IgD-negative memory B cell (primary cell): ENCODE data around the gene TAF11L11. TPM values are rescaled to one million over a fixed set of nuclear protein-coding genes. Genes with fewer than 3 reads are reported as not detected.

ENCODE experiments used
- polyA plus RNA-seq: library from polyadenylated mRNA; unstranded; fragments of 300-500 nt; fragmentation: Illumina TruSeq; gene quantifications from one replicate; pipeline ENCODE4 v1.2.3, GENCODE V29; 2021

TAF11L11 gene
- polyA plus RNA-seq, 1 donor from 2014 or later = not detected

Other genes with a start within 250 kb of the TAF11L11 start
- gene TAF11L2, start 106.0 kb upstream of the TAF11L11 start, polyA plus RNA-seq = not detected
- gene TAF11L3, start 85.8 kb upstream of the TAF11L11 start, polyA plus RNA-seq = not detected
- gene TAF11L4, start 82.4 kb upstream of the TAF11L11 start, polyA plus RNA-seq = not detected
- not detected for gene TAF11L5, start 78.9 kb upstream of the TAF11L11 start, polyA plus RNA-seq
- not detected for gene TAF11L6, start 75.5 kb upstream of the TAF11L11 start, polyA plus RNA-seq
- gene TAF11L7, start 18.4 kb upstream of the TAF11L11 start, polyA plus RNA-seq = not detected
- gene TAF11L8, start 13.2 kb upstream of the TAF11L11 start, polyA plus RNA-seq = not detected
- gene TAF11L9, start 9.8 kb upstream of the TAF11L11 start, polyA plus RNA-seq = not detected
- gene TAF11L10, start 6.4 kb upstream of the TAF11L11 start, polyA plus RNA-seq = not detected
- not detected for gene TAF11L12, start 6.2 kb downstream of the TAF11L11 start, polyA plus RNA-seq
- not detected for gene TAF11L13, start 27.9 kb downstream of the TAF11L11 start, polyA plus RNA-seq
- gene TAF11L14, start 30.3 kb downstream of the TAF11L11 start, polyA plus RNA-seq = not detected